ENCODE data around the gene DYRK1A.

- no peak for TF ChIP-seq CTCF (IDR thresholded peaks at IDR 0.05; ENCODE audit: insufficient read depth, low read length, poor library complexity, severe bottlenecking)
- TF ChIP-seq EZH2phosphoT487 (conservative IDR thresholded peaks at IDR 0.05; ENCODE audit: low read length), result no peak
Measured at GRCh38 chr21:37341254-37341960, 25.2 kb upstream of the DYRK1A start.
